HepG2 (cell line): ENCODE data around the gene ADCY9. TPM values are rescaled to one million over a fixed set of nuclear protein-coding genes. Genes with fewer than 3 reads are reported as not detected.

Experiments
- CBX2 ChIP-seq, 2 experiments: fragments of 200-600 bp in 1 of 2; sonication (generic); formaldehyde crosslinking in 1 of 2; IDR thresholded peaks; 2 replicates each; pipeline versions ENCODE4 v1.7.0 to v1.8.1; 2018 to 2022; ENCODE audit warnings: low read depth in 2 of 2, low read length in 1 of 2, mild to moderate bottlenecking in 1 of 2, missing genetic modification reagents in 1 of 2
- CERS6 ChIP-seq: sonication (generic); formaldehyde crosslinking; IDR thresholded peaks from 2 replicates; pipeline ENCODE4 v1.5.0; 2020; ENCODE audit warnings: missing genetic modification reagents
- ETV5 ChIP-seq: IDR thresholded peaks from 2 replicates; pipeline ENCODE4 v1.6.1; 2018; ENCODE audit warnings: missing biosample characterization, missing genetic modification reagents, inconsistent platforms, borderline replicate concordance
- RELA ChIP-seq: sonication (generic); formaldehyde crosslinking; IDR thresholded peaks from 2 replicates; pipeline ENCODE4 v1.4.0; 2020; ENCODE audit warnings: missing genetic modification reagents
- SSRP1 ChIP-seq: IDR thresholded peaks from 2 replicates; pipeline ENCODE4 v1.6.1; 2016; ENCODE audit warnings: control low read depth
- TCF12 ChIP-seq, 2 experiments: fragments of 450-650 bp in 1 of 2; sonication (generic) in 1 of 2; formaldehyde crosslinking in 1 of 2; IDR thresholded peaks; 2 replicates each; pipeline versions ENCODE4 v1.6.1 to v1.8.0; 2017 to 2022; ENCODE audit warnings: antibody characterized with exemption in 1 of 2, mild to moderate bottlenecking in 1 of 2, missing genetic modification reagents in 1 of 2, moderate library complexity in 1 of 2
- TGIF2 ChIP-seq: IDR thresholded peaks from 2 replicates; pipeline ENCODE4 v1.6.1; 2016; ENCODE audit warnings: control low read depth, missing compliant biosample characterization
- TMF1 ChIP-seq: sonication (generic); formaldehyde crosslinking; IDR thresholded peaks from 2 replicates; pipeline ENCODE4 v1.8.1; 2022; ENCODE audit warnings: low read depth, missing genetic modification reagents
- ZNF160 ChIP-seq: sonication (generic); formaldehyde crosslinking; IDR thresholded peaks from 2 replicates; pipeline ENCODE4 v1.8.0; 2022; ENCODE audit warnings: mild to moderate bottlenecking, inconsistent platforms, missing genetic modification reagents
- ZNF225 ChIP-seq: sonication (generic); formaldehyde crosslinking; IDR thresholded peaks from 2 replicates; pipeline ENCODE4 v1.4.0; 2020; ENCODE audit warnings: mild to moderate bottlenecking, missing genetic modification reagents
- ZNF282 ChIP-seq: fragments of 450-650 bp; IDR thresholded peaks from 2 replicates; pipeline ENCODE4 v1.6.1; 2018; ENCODE audit not compliant: partially characterized antibody
- ZNF407 ChIP-seq: sonication (generic); formaldehyde crosslinking; IDR thresholded peaks from one replicate; pipeline ENCODE4 v1.5.1; 2020; ENCODE audit warnings: mild to moderate bottlenecking, missing genetic modification reagents; ENCODE audit errors: not compliant biosample characterization
- ZNF512 ChIP-seq: sonication (generic); formaldehyde crosslinking; IDR thresholded peaks from 2 replicates; pipeline ENCODE4 v1.4.0; 2020; ENCODE audit warnings: mild to moderate bottlenecking, missing genetic modification reagents
- ZNF577 ChIP-seq: sonication (generic); formaldehyde crosslinking; IDR thresholded peaks from 2 replicates; pipeline ENCODE4 v1.4.0; 2020; ENCODE audit warnings: mild to moderate bottlenecking, low read depth, missing genetic modification reagents, borderline replicate concordance
- ZSCAN30 ChIP-seq: sonication (generic); formaldehyde crosslinking; IDR thresholded peaks from 2 replicates; pipeline ENCODE4 v1.5.0; 2020; ENCODE audit warnings: mild to moderate bottlenecking, missing genetic modification reagents
- polyA plus RNA-seq, 8 experiments: library from polyadenylated mRNA; depleted of rRNA in 3 of 8; stranded (reverse) in 7 of 8; unstranded in 1 of 8; fragments of >200 nt; fragmentation: Illumina TruSeq in 4 of 8; extraction: Trizol in 4 of 8; gene quantifications; 2 replicates each; pipeline versions ENCODE4 v1.2.1 to v1.2.3, GENCODE V29; 2011 to 2016; ENCODE audit warnings: low read depth in 4 of 8, missing spikeins in 1 of 8, mixed read lengths in 1 of 8; ENCODE audit not compliant: insufficient read depth in 1 of 8
- total RNA-seq, 5 experiments: library from RNA; depleted of rRNA; stranded (reverse); fragments of >200 nt; fragmentation: Illumina TruSeq; extraction: Trizol; gene quantifications; 2 replicates each; pipeline ENCODE4 v1.2.3, GENCODE V29; 2016; ENCODE audit warnings: low read depth in 1 of 5
- TF ChIP-seq, protein P1 (sequence below): sonication (generic); formaldehyde crosslinking; IDR thresholded peaks from 2 replicates; pipeline ENCODE4 v1.9.0; 2021; ENCODE audit warnings: missing genetic modification reagents, borderline replicate concordance

ADCY9 gene
- total and polyA plus RNA-seq, 2 of the 13 experiments (the other 11 are each of a cell fraction or from before 2014, with no cell fraction given) = 11.2 to 13.9 TPM

- TF ChIP-seq ZNF407 (CRISPR knock-in tag) (no peak), ZSCAN30 (CRISPR knock-in tag) (no peak), CBX2 (IDR thresholded peaks at IDR 0.05; ENCODE audit: low read depth, low read length) (no peak), CBX2 (CRISPR knock-in tag; IDR thresholded peaks at IDR 0.05; ENCODE audit: low read depth) (no peak), RELA (CRISPR knock-in tag) (no peak), ZNF160 (CRISPR knock-in tag) (no peak), ZNF282 (no peak), TMF1 (CRISPR knock-in tag) (no peak), ZNF512 (CRISPR knock-in tag) (no peak), SSRP1 (CRISPR knock-in tag) (no peak), ZNF225 (CRISPR knock-in tag) (no peak), CERS6 (CRISPR knock-in tag) (no peak), ETV5 (no peak), ZNF577 (CRISPR knock-in tag) (no peak), TCF12 (IDR thresholded peaks at IDR 0.05) (no peak), TCF12 (CRISPR knock-in tag; IDR thresholded peaks at IDR 0.05) (0 out of 2 replicates have a peak, but pooled peaks have one; percentile 47), TGIF2 (no peak)
- TF ChIP-seq, protein P1, sequence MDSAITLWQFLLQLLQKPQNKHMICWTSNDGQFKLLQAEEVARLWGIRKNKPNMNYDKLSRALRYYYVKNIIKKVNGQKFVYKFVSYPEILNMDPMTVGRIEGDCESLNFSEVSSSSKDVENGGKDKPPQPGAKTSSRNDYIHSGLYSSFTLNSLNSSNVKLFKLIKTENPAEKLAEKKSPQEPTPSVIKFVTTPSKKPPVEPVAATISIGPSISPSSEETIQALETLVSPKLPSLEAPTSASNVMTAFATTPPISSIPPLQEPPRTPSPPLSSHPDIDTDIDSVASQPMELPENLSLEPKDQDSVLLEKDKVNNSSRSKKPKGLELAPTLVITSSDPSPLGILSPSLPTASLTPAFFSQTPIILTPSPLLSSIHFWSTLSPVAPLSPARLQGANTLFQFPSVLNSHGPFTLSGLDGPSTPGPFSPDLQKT = no peak
These were observed at the start of gene ADCY9 (continued) for GRCh38 chr16:4116325-4117249.
